Neural crest cell (in vitro differentiated cells): ENCODE measurements around the gene ATF7. TPM values are rescaled to one million over a fixed set of nuclear protein-coding genes. Genes with fewer than 3 reads are reported as not detected.
"Not testable (repeated sequence)": the region's sequence is repeated elsewhere in the genome, so short reads cannot be mapped to it uniquely, and the experiment has no call there.

ENCODE experiments used
- DNase-seq: peaks from one replicate; pipeline ENCODE4 v3.0.0; 2021; ENCODE audit warnings: low read depth, mixed read lengths, low spot score
- H3K27ac Mint-ChIP-seq: one replicate; pipeline ENCODE4 v1.8.0; 2021; ENCODE audit warnings: mild to moderate bottlenecking, mixed read lengths; ENCODE audit not compliant: unreplicated experiment
- H3K27me3 Mint-ChIP-seq: 2 replicates; pipeline ENCODE4 v1.8.0; 2021; ENCODE audit warnings: low read depth, mild to moderate bottlenecking, mixed read lengths
- H3K36me3 Mint-ChIP-seq: 2 replicates; pipeline ENCODE4 v1.8.0; 2021; ENCODE audit warnings: low read depth, mild to moderate bottlenecking, mixed read lengths
- H3K4me1 Mint-ChIP-seq: 2 replicates; pipeline ENCODE4 v1.8.0; 2021; ENCODE audit warnings: mixed read lengths
- H3K4me3 Mint-ChIP-seq: one replicate; pipeline ENCODE4 v1.8.0; 2021; ENCODE audit warnings: mild to moderate bottlenecking, mixed read lengths
- H3K9me3 Mint-ChIP-seq: 2 replicates; pipeline ENCODE4 v1.8.0; 2021; ENCODE audit warnings: mixed read lengths
- total RNA-seq: library from RNA; stranded (reverse); gene quantifications from 2 replicates; pipeline ENCODE4 v1.2.1, GENCODE V29; 2021
- TF ChIP-seq, protein P1 (sequence below): fragments of 200-600 bp; sonication (generic); conservative IDR thresholded peaks from 2 replicates; pipeline ENCODE4 v1.5.0; 2021; ENCODE audit warnings: antibody characterized with exemption, mild to moderate bottlenecking

ATF7 gene
- total RNA-seq, 1 donor from 2014 or later: 32.5 TPM

DNA sequence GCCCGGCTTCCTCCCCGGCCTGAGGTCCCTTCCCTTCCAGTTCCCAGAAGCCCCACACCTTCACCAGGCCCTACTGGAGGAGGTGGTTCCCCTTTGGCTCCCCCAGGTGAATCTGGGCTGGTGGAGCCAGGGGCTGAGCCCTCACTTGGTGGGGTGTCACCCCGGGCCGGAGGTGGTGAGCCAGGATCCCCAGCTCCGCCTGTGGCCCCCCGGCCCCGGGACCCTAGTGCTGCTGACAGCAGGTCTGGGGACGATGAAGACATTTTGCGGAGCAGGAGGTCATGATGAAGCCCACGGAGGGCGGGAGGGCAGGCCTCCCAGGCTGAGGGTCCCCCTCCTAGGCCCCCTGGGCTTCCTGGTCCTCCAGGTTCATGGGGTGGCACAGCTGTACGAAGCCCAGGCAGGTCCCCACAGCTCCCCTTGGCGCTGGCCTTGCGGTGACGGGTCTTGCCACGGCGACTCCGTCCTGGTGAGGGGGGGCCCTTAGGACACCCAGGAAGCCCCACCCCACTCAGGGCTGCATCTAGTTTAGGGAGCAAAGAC is 143.5 kb downstream of the ATF7 start:
- Mint-ChIP-seq H3K27ac (no peak overlapping the region), H3K9me3 (no peaks in the 10 kb centered on the region), H3K27me3 (peaks cover 17% of the 10 kb centered on the region), H3K4me1 (peaks cover 22% of the 10 kb centered on the region), H3K4me3 (no peak overlapping the region), H3K36me3 (peaks cover 27% of the 10 kb centered on the region)
- no peak for DNase-seq
- TF ChIP-seq, protein P1, sequence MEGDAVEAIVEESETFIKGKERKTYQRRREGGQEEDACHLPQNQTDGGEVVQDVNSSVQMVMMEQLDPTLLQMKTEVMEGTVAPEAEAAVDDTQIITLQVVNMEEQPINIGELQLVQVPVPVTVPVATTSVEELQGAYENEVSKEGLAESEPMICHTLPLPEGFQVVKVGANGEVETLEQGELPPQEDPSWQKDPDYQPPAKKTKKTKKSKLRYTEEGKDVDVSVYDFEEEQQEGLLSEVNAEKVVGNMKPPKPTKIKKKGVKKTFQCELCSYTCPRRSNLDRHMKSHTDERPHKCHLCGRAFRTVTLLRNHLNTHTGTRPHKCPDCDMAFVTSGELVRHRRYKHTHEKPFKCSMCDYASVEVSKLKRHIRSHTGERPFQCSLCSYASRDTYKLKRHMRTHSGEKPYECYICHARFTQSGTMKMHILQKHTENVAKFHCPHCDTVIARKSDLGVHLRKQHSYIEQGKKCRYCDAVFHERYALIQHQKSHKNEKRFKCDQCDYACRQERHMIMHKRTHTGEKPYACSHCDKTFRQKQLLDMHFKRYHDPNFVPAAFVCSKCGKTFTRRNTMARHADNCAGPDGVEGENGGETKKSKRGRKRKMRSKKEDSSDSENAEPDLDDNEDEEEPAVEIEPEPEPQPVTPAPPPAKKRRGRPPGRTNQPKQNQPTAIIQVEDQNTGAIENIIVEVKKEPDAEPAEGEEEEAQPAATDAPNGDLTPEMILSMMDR: no peak

DNA sequence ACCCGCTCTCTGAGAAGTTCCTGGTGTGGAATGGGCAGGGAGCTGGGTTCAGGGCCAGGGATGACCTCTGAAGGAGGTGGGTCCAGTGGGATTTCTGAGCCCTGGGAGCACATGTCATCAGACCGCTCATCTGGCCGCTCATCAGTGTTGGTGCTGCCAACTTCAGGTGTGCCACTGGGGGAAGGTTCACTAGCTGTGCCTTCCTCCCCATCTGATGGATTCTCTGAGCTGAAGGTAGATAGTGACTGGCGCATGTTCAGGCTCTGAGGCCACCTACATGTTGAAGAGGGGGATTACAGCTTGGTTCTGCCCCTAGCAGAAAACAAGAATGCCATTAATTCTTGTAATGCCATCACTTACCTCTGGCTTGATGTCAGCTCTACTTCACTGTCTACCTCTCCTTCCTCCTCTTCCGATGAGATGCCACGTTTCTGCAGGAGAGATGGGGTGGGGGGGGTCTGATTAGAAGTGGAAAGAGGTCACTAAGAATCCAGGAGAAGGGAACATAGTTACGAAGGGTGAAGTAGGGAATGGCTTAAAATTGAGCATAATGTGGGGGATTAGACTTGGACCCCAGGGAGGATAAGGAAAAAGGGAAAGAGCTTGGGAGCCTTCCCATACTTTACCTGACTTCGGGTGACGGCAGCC is 144.1 kb downstream of the ATF7 start:
- Mint-ChIP-seq H3K4me3 (peak overlapping the region; percentile 79), H3K4me1 (peaks cover 23% of the 10 kb centered on the region), H3K36me3 (peaks cover 26% of the 10 kb centered on the region), H3K9me3 (no peaks in the 10 kb centered on the region), H3K27ac (peak overlapping the region; percentile 52), H3K27me3 (peaks cover 13% of the 10 kb centered on the region)
- TF ChIP-seq, protein P1: peak; percentile 47
- no peak for DNase-seq

DNA sequence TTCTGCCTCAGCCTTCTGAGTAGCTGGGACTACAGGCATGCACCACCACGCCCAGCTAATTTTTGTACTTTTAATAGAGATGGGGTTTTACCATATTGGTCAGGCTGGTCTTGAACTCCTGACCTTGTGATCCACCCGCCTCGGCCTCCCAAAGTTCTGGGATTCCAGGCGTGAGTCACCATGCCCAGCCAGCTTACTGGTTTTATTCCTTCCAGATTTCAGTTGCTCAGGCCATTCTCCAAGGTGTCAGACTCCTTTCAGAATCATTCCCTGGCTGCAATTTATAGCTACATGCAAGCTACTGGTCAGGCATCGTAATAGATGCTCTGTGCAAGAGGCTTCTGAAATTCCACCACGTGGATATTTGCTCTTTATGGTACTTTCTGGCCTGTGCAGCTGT is 144.7 kb downstream of the ATF7 start:
- H3K4me3 Mint-ChIP-seq: peak overlapping the region; percentile 79
- peaks cover 33% of the 10 kb centered on the region for H3K36me3 Mint-ChIP-seq
- peaks cover 29% of the 10 kb centered on the region for H3K4me1 Mint-ChIP-seq
- H3K9me3 Mint-ChIP-seq, H3K27ac Mint-ChIP-seq, DNase-seq: not testable (repeated sequence)
- H3K27me3 Mint-ChIP-seq: peaks cover 16% of the 10 kb centered on the region

- peaks cover 31% of the 10 kb centered on the region for H3K4me1 Mint-ChIP-seq
- H3K27me3 Mint-ChIP-seq: peaks cover 16% of the 10 kb centered on the region
- peak overlapping the region; percentile 56 for H3K4me3 Mint-ChIP-seq
- H3K9me3 Mint-ChIP-seq: no peaks in the 10 kb centered on the region
- peaks cover 35% of the 10 kb centered on the region for H3K36me3 Mint-ChIP-seq
- peak overlapping the region; percentile 12 for H3K27ac Mint-ChIP-seq
- no peak for DNase-seq
- TF ChIP-seq, protein P1: peak; percentile 16
These were observed 145.4 kb downstream of the ATF7 start for GRCh38 chr12:53480491-53481442.

GRCh38 chr12:53479331-53479730 is 146.9 kb downstream of the ATF7 start:
- H3K4me3 Mint-ChIP-seq: no peak overlapping the region
- H3K27ac Mint-ChIP-seq: no peak overlapping the region
- H3K36me3 Mint-ChIP-seq: peaks cover 35% of the 10 kb centered on the region
- TF ChIP-seq, protein P1: no peak
- H3K9me3 Mint-ChIP-seq: no peaks in the 10 kb centered on the region
- H3K4me1 Mint-ChIP-seq: peaks cover 41% of the 10 kb centered on the region
- no peak for DNase-seq
- peaks cover 16% of the 10 kb centered on the region for H3K27me3 Mint-ChIP-seq
